Measurements from ENCODE around the gene CAMP.

Gene CAMP

GRCh38 chr3:48215019-48215418 lies 8.3 kb upstream of the CAMP start:
- TF ChIP-seq POLR2AphosphoS5 (IDR thresholded peaks at IDR 0.05; ENCODE audit: low read depth, low read length) (no peak), TAF1 (IDR thresholded peaks at IDR 0.05; ENCODE audit: borderline replicate concordance, insufficient read depth, low read length) (no peak), FOXP2 (optimal IDR thresholded peaks at IDR 0.05; ENCODE audit: borderline replicate concordance, extremely low read depth, extremely low read length, insufficient read depth) (no peak), SIN3A (IDR thresholded peaks at IDR 0.05; ENCODE audit: borderline replicate concordance, insufficient read depth, low read length) (no peak)
- TF ChIP-seq, protein P1, sequence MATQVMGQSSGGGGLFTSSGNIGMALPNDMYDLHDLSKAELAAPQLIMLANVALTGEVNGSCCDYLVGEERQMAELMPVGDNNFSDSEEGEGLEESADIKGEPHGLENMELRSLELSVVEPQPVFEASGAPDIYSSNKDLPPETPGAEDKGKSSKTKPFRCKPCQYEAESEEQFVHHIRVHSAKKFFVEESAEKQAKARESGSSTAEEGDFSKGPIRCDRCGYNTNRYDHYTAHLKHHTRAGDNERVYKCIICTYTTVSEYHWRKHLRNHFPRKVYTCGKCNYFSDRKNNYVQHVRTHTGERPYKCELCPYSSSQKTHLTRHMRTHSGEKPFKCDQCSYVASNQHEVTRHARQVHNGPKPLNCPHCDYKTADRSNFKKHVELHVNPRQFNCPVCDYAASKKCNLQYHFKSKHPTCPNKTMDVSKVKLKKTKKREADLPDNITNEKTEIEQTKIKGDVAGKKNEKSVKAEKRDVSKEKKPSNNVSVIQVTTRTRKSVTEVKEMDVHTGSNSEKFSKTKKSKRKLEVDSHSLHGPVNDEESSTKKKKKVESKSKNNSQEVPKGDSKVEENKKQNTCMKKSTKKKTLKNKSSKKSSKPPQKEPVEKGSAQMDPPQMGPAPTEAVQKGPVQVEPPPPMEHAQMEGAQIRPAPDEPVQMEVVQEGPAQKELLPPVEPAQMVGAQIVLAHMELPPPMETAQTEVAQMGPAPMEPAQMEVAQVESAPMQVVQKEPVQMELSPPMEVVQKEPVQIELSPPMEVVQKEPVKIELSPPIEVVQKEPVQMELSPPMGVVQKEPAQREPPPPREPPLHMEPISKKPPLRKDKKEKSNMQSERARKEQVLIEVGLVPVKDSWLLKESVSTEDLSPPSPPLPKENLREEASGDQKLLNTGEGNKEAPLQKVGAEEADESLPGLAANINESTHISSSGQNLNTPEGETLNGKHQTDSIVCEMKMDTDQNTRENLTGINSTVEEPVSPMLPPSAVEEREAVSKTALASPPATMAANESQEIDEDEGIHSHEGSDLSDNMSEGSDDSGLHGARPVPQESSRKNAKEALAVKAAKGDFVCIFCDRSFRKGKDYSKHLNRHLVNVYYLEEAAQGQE (IDR thresholded peaks at IDR 0.05; ENCODE audit: insufficient read depth in 1 of 2, low read depth in 2 of 2, low read length in 2 of 2) = no peak

- TF ChIP-seq POLR2AphosphoS5 (IDR thresholded peaks at IDR 0.05; ENCODE audit: low read depth, low read length) (no peak), SIN3A (IDR thresholded peaks at IDR 0.05; ENCODE audit: borderline replicate concordance, insufficient read depth, low read length) (no peak), FOXP2 (optimal IDR thresholded peaks at IDR 0.05; ENCODE audit: borderline replicate concordance, extremely low read depth, extremely low read length, insufficient read depth) (no peak), TAF1 (IDR thresholded peaks at IDR 0.05; ENCODE audit: borderline replicate concordance, insufficient read depth, low read length) (no peak)
- TF ChIP-seq, protein P1 (IDR thresholded peaks at IDR 0.05; ENCODE audit: insufficient read depth in 1 of 2, low read depth in 2 of 2, low read length in 2 of 2) = no peak
Observed at GRCh38 chr3:48215466-48215865, 7.8 kb upstream of the CAMP start.

DNA sequence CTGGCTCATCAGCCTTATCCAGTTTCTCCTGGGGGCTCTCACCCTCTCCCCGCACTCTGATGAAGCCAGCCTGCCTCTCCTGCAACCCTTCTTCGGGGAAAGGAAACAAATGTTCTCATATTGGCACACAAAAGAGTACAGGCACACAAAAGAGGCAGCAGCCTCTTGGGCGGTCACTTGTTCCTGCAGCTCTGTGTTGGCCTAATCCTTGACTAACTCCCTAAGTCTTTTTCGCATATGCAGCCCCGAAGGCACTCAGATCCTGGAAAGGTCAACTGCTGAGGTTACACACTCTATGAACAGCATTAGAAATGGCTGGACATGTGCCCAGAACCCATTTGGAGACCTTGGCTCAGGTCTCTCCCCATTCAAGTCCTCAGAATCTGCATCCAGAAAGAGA lies 7.4 kb upstream of the CAMP start:
- TF ChIP-seq POLR2AphosphoS5 (IDR thresholded peaks at IDR 0.05; ENCODE audit: low read depth, low read length) (no peak), SIN3A (IDR thresholded peaks at IDR 0.05; ENCODE audit: borderline replicate concordance, insufficient read depth, low read length) (no peak), TAF1 (IDR thresholded peaks at IDR 0.05; ENCODE audit: borderline replicate concordance, insufficient read depth, low read length) (no peak), FOXP2 (optimal IDR thresholded peaks at IDR 0.05; ENCODE audit: borderline replicate concordance, extremely low read depth, extremely low read length, insufficient read depth) (no peak)
- TF ChIP-seq, protein P1 (IDR thresholded peaks at IDR 0.05; ENCODE audit: insufficient read depth in 1 of 2, low read depth in 2 of 2, low read length in 2 of 2) = no peak

DNA sequence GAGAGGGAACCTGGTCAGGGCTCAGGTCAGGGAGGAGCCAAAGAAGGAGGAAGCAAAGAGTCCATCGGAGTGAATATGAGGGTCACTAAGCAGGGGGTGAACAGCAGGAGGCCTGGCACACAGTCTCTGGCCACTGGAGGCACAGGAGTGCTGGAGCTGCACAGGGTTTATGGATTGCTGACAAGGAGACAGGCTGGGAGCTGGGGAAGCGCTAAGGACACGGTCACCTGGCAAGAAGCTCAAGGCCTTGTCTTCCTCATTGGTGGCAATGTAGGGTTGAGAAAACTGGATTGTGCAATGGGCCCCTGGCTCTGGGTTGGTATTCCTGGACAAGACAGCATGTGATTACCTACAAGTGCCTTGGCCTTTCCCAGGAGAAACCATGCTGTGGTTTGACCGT lies 5.8 kb upstream of the CAMP start:
- TF ChIP-seq POLR2AphosphoS5 (IDR thresholded peaks at IDR 0.05; ENCODE audit: low read depth, low read length) (no peak), TAF1 (IDR thresholded peaks at IDR 0.05; ENCODE audit: borderline replicate concordance, insufficient read depth, low read length) (no peak), SIN3A (IDR thresholded peaks at IDR 0.05; ENCODE audit: borderline replicate concordance, insufficient read depth, low read length) (no peak), FOXP2 (optimal IDR thresholded peaks at IDR 0.05; ENCODE audit: borderline replicate concordance, extremely low read depth, extremely low read length, insufficient read depth) (no peak)
- TF ChIP-seq, protein P1 (IDR thresholded peaks at IDR 0.05; ENCODE audit: insufficient read depth in 1 of 2, low read depth in 2 of 2, low read length in 2 of 2) = no peak

DNA sequence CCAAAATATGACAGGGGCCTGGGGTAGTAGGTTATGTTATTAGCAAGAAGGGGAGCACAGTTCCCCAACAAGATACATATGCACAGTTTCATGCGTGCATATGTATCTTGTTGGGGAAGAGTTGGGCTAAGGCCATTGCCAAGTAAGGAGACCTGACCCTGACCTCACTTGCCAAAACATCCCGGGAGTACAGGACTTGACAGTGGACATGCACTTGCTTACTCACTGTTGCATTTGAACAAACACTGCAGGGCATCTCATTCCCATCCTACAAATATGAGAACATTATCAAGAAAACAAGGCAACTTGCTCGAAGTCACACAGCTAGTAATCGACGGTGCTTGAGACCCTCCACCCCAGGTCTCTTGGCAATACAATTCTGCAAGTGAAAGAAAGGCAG lies 4.8 kb upstream of the CAMP start:
- TF ChIP-seq, protein P1 (IDR thresholded peaks at IDR 0.05; ENCODE audit: insufficient read depth in 1 of 2, low read depth in 2 of 2, low read length in 2 of 2) = no peak
- TF ChIP-seq TAF1 (IDR thresholded peaks at IDR 0.05; ENCODE audit: borderline replicate concordance, insufficient read depth, low read length) = no peak
- TF ChIP-seq POLR2AphosphoS5 (IDR thresholded peaks at IDR 0.05; ENCODE audit: low read depth, low read length) = no peak
- TF ChIP-seq FOXP2 (optimal IDR thresholded peaks at IDR 0.05; ENCODE audit: borderline replicate concordance, extremely low read depth, extremely low read length, insufficient read depth) = no peak
- no peak for TF ChIP-seq SIN3A (IDR thresholded peaks at IDR 0.05; ENCODE audit: borderline replicate concordance, insufficient read depth, low read length)

Measured in PFSK-1 (cell line).